ENCODE data around the gene FBXO36. TPM values are rescaled to one million over a fixed set of nuclear protein-coding genes. Genes with fewer than 3 reads are reported as not detected.
"Not testable (repeated sequence)": the region's sequence is repeated elsewhere in the genome, so short reads cannot be mapped to it uniquely, and the experiment has no call there.

The FBXO36 gene
- total RNA-seq, 2 experiments from 2014 or later, result 1.6 to 2.0 TPM

GRCh38 chr2:229900012-229900411 is 22.3 kb upstream of the FBXO36 start:
- ATAC-seq (no peak), DNase-seq (no peak)
- no peaks in the 10 kb centered on the region for H3K9me3 Mint-ChIP-seq
- no peaks in the 10 kb centered on the region for H3K27me3 Mint-ChIP-seq
- peaks cover 50% of the 10 kb centered on the region for H3K4me1 Mint-ChIP-seq (ENCODE audit: low read depth)
- H3K4me3 Mint-ChIP-seq, result no peak overlapping the region
- no peak for TF ChIP-seq CTCF (IDR thresholded peaks at IDR 0.05)
- ChIA-PET CTCF (interaction anchor here (1.3 to 1.4 kb wide), 2 partner anchors 11 to 109 kb away, joined by 3 to 6 read pairs; no protein-coding TSS in a partner anchor), POLR2A (interaction anchor here (0.6 to 1.0 kb wide), 3 partner anchors 20 to 106 kb away, joined by 3 read pairs; no protein-coding TSS in a partner anchor)
- no peak overlapping the region for H3K27ac Mint-ChIP-seq
- H3K36me3 Mint-ChIP-seq (ENCODE audit: low read depth), result peaks cover 25% of the 10 kb centered on the region
- intact Hi-C loops (cut with micrococcal nuclease), result no loop called here

- H3K9me3 Mint-ChIP-seq; H3K27me3 Mint-ChIP-seq; H3K4me3 Mint-ChIP-seq; ATAC-seq; intact Hi-C loops (cut with micrococcal nuclease); H3K27ac Mint-ChIP-seq: not testable (repeated sequence)
- DNase-seq, result peak; percentile 22
- Mint-ChIP-seq H3K36me3 (ENCODE audit: low read depth) (peaks cover 25% of the 10 kb centered on the region), H3K4me1 (ENCODE audit: low read depth) (peaks cover 54% of the 10 kb centered on the region)
- POLR2A ChIA-PET, result interaction anchor here (1.0 kb wide), 1 partner anchor 20 kb away, joined by 3 read pairs; no protein-coding TSS in a partner anchor
- CTCF ChIA-PET, result interaction anchor here (1.4 kb wide), 1 partner anchor 11 kb away, joined by 6 read pairs; no protein-coding TSS in a partner anchor
These were observed 21.8 kb upstream of the FBXO36 start for GRCh38 chr2:229900514-229900913.

GRCh38 chr2:229901819-229902218 is 20.5 kb upstream of the FBXO36 start:
- no peak for TF ChIP-seq CTCF (IDR thresholded peaks at IDR 0.05)
- DNase-seq (no peak), ATAC-seq (no peak)
- intact Hi-C loops (cut with micrococcal nuclease), result no loop called here
- no peak overlapping the region for H3K4me3 Mint-ChIP-seq
- peaks cover 25% of the 10 kb centered on the region for H3K36me3 Mint-ChIP-seq (ENCODE audit: low read depth)
- no peak overlapping the region for H3K27ac Mint-ChIP-seq
- ChIA-PET POLR2A (interaction anchor here (0.6 to 1.5 kb wide), 2 partner anchors 20 to 1771 kb away, joined by 4 to 5 read pairs; partner anchors contain the start of gene TRIP12), CTCF (interaction anchor here (0.9 kb wide), 1 partner anchor 99 kb away, joined by 3 read pairs; no protein-coding TSS in a partner anchor)
- H3K4me1 Mint-ChIP-seq (ENCODE audit: low read depth), result peaks cover 56% of the 10 kb centered on the region
- H3K27me3 Mint-ChIP-seq, result no peaks in the 10 kb centered on the region
- no peaks in the 10 kb centered on the region for H3K9me3 Mint-ChIP-seq

- TF ChIP-seq CTCF (IDR thresholded peaks at IDR 0.05), result no peak
- H3K4me3 Mint-ChIP-seq, result no peak overlapping the region
- H3K27me3 Mint-ChIP-seq, result no peaks in the 10 kb centered on the region
- peaks cover 53% of the 10 kb centered on the region for H3K4me1 Mint-ChIP-seq (ENCODE audit: low read depth)
- peaks cover 33% of the 10 kb centered on the region for H3K36me3 Mint-ChIP-seq (ENCODE audit: low read depth)
- H3K9me3 Mint-ChIP-seq, result no peaks in the 10 kb centered on the region
- ATAC-seq, result no peak
- H3K27ac Mint-ChIP-seq, result no peak overlapping the region
- DNase-seq, result no peak
- ChIA-PET POLR2A (interaction anchor here (1.5 kb wide), 1 partner anchor 18 kb away, joined by 5 read pairs; the partner anchor contains the start of gene TRIP12), CTCF (interaction anchor here (0.9 to 1.5 kb wide), 2 partner anchors 25 to 100 kb away, joined by 3 read pairs; no protein-coding TSS in a partner anchor)
- intact Hi-C loops (cut with micrococcal nuclease), result no loop called here
These were observed 19.3 kb upstream of the FBXO36 start for GRCh38 chr2:229903037-229903436.

- Mint-ChIP-seq H3K4me3 (no peak overlapping the region), H3K4me1 (ENCODE audit: low read depth) (peaks cover 42% of the 10 kb centered on the region), H3K36me3 (ENCODE audit: low read depth) (peaks cover 26% of the 10 kb centered on the region), H3K27me3 (no peaks in the 10 kb centered on the region), H3K27ac (no peak overlapping the region), H3K9me3 (no peaks in the 10 kb centered on the region)
- ATAC-seq (no peak), DNase-seq (no peak)
- intact Hi-C loops (cut with micrococcal nuclease), result no loop called here
- POLR2A ChIA-PET, result interaction anchor here (1.0 kb wide), 1 partner anchor 22 kb away, joined by 3 read pairs; no protein-coding TSS in a partner anchor
- CTCF ChIA-PET, result interaction anchor here (0.8 to 1.0 kb wide), 2 partner anchors 16 to 105 kb away, joined by 3 read pairs; no protein-coding TSS in a partner anchor
- TF ChIP-seq CTCF (IDR thresholded peaks at IDR 0.05), result no peak
These were observed 16.7 kb upstream of the FBXO36 start for GRCh38 chr2:229905601-229906000.

All from activated CD8-positive, alpha-beta T cell treated with anti-CD3 and anti-CD28 coated beads for 36 hours (primary cell).